HEK293 (cell line): ENCODE data around the gene TRIM27.

Source experiments
- CTCF ChIA-PET: fragments of 350-600 bp; formaldehyde crosslinking; extraction: SDS; loops from one replicate; lab custom pipeline; 2021; ENCODE audit warnings: antibody characterized with exemption; lab: Yijun Ruan, JAX
- POLR2A ChIA-PET: fragments of 300-600 bp; formaldehyde crosslinking; extraction: SDS; loops from one replicate; lab custom pipeline; 2020; ENCODE audit warnings: antibody characterized with exemption, inconsistent platforms; lab: Yijun Ruan, JAX
- H3K27ac ChIP-seq: fragments of 200-500 bp; sonication (Bioruptor generic); 2 replicates; pipeline ENCODE4 v1.5.1; 2014; ENCODE audit warnings: low read depth, low read length, control low read depth, inconsistent platforms; ENCODE audit errors: extremely low read depth
- H3K36me3 ChIP-seq, 2 experiments: fragments of 200-500 bp in 1 of 2; sonication (Bioruptor generic) in 1 of 2; 1 replicate in 1 of 2; 2 replicates in 1 of 2; pipeline ENCODE4 v1.5.1; 2014 to 2017; ENCODE audit warnings: inconsistent platforms in 2 of 2, low read length in 2 of 2; ENCODE audit not compliant: control insufficient read depth in 2 of 2, insufficient read depth in 1 of 2
- H3K4me1 ChIP-seq: fragments of 200-500 bp; sonication (Bioruptor generic); 2 replicates; pipeline ENCODE4 v1.5.1; 2014; ENCODE audit warnings: mild to moderate bottlenecking, low read length, inconsistent platforms; ENCODE audit not compliant: control insufficient read depth, insufficient read depth
- H3K4me3 ChIP-seq: 2 replicates; pipeline ENCODE4 v1.5.1; 2011; ENCODE audit warnings: low read depth, mild to moderate bottlenecking, control low read depth, low read length, moderate library complexity
- H3K9me3 ChIP-seq: fragments of 200-500 bp; sonication (Bioruptor generic); 2 replicates; pipeline ENCODE4 v1.5.1; 2014; ENCODE audit warnings: low read depth, low read length, inconsistent platforms; ENCODE audit not compliant: control insufficient read depth, insufficient read depth
- EGR2 ChIP-seq: fragments of 450-650 bp; formaldehyde crosslinking; IDR thresholded peaks from 2 replicates; pipeline ENCODE4 v1.5.1; 2016; ENCODE audit warnings: low read depth, missing biosample characterization, missing genetic modification characterization
- IKZF3 ChIP-seq: fragments of 450-650 bp; IDR thresholded peaks from 2 replicates; pipeline ENCODE4 v1.5.0; 2018; ENCODE audit warnings: missing biosample characterization, mild to moderate bottlenecking, missing genetic modification characterization, moderate library complexity
- RBAK ChIP-seq: fragments of 450-650 bp; formaldehyde crosslinking; IDR thresholded peaks from 2 replicates; pipeline ENCODE4 v1.5.1; 2016; ENCODE audit warnings: missing biosample characterization, missing genetic modification characterization
- SP2 ChIP-seq: fragments of 450-650 bp; formaldehyde crosslinking; IDR thresholded peaks from 2 replicates; pipeline ENCODE4 v1.5.1; 2016; ENCODE audit warnings: missing biosample characterization, missing genetic modification characterization
- TCF7L2 ChIP-seq: IDR thresholded peaks from 2 replicates; pipeline ENCODE4 v1.6.1; 2011; ENCODE audit warnings: low read depth, mild to moderate bottlenecking, inconsistent platforms, low read length, moderate library complexity, borderline replicate concordance
- TRIM28 ChIP-seq: IDR thresholded peaks from 2 replicates; pipeline ENCODE4 v1.6.1; 2011; ENCODE audit warnings: low read length, control low read depth, borderline replicate concordance
- ZBTB48 ChIP-seq: fragments of 450-650 bp; formaldehyde crosslinking; IDR thresholded peaks from 2 replicates; pipeline ENCODE4 v1.5.1; 2016; ENCODE audit warnings: missing biosample characterization, missing genetic modification characterization
- ZFP37 ChIP-seq: fragments of 450-650 bp; formaldehyde crosslinking; IDR thresholded peaks from 2 replicates; pipeline ENCODE4 v1.5.1; 2016; ENCODE audit warnings: missing biosample characterization, missing genetic modification characterization
- ZNF202 ChIP-seq: fragments of 450-650 bp; formaldehyde crosslinking; IDR thresholded peaks from 2 replicates; pipeline ENCODE4 v1.5.1; 2016; ENCODE audit warnings: missing biosample characterization, missing genetic modification characterization, borderline replicate concordance
- ZNF214 ChIP-seq: fragments of 450-650 bp; formaldehyde crosslinking; IDR thresholded peaks from 2 replicates; pipeline ENCODE4 v1.5.1; 2017; ENCODE audit warnings: missing biosample characterization, mild to moderate bottlenecking, missing genetic modification characterization, borderline replicate concordance
- ZNF274 ChIP-seq, 2 experiments: fragments of 200-500 bp in 1 of 2; fragments of 450-650 bp in 1 of 2; sonication (Bioruptor generic) in 1 of 2; formaldehyde crosslinking in 1 of 2; IDR thresholded peaks; 2 replicates each; pipeline versions ENCODE4 v1.5.1 to v1.6.1; 2014 to 2016; ENCODE audit warnings: borderline replicate concordance in 1 of 2, inconsistent platforms in 1 of 2, low read length in 1 of 2, missing biosample characterization in 1 of 2, missing genetic modification characterization in 1 of 2
- ZNF426 ChIP-seq: fragments of 450-650 bp; formaldehyde crosslinking; IDR thresholded peaks from 2 replicates; pipeline ENCODE4 v1.5.1; 2017; ENCODE audit warnings: missing biosample characterization, missing genetic modification characterization, mild to moderate bottlenecking, inconsistent platforms, moderate library complexity
- ZNF473 ChIP-seq: fragments of 450-650 bp; formaldehyde crosslinking; IDR thresholded peaks from 2 replicates; pipeline ENCODE4 v1.5.1; 2017; ENCODE audit warnings: missing biosample characterization, missing genetic modification characterization
- ZNF837 ChIP-seq: fragments of 450-650 bp; formaldehyde crosslinking; IDR thresholded peaks from 2 replicates; pipeline ENCODE4 v1.5.1; 2016; ENCODE audit warnings: missing biosample characterization, missing genetic modification characterization
- TF ChIP-seq, protein P1 (sequence below): IDR thresholded peaks from 2 replicates; pipeline ENCODE4 v1.6.1; 2011; ENCODE audit warnings: mild to moderate bottlenecking, low read depth, low read length, borderline replicate concordance
- TF ChIP-seq, protein P2 (sequence below): fragments of 450-650 bp; formaldehyde crosslinking; IDR thresholded peaks from 2 replicates; pipeline ENCODE4 v1.5.1; 2016; ENCODE audit warnings: missing biosample characterization, missing genetic modification characterization
- TF ChIP-seq, protein P3 (sequence below): fragments of 450-650 bp; formaldehyde crosslinking; IDR thresholded peaks from 2 replicates; pipeline ENCODE4; 2016; ENCODE audit warnings: missing biosample characterization, missing genetic modification characterization
- TF ChIP-seq, protein P4 (sequence below): fragments of 450-650 bp; formaldehyde crosslinking; conservative IDR thresholded peaks from 2 replicates; pipeline ENCODE4 v1.5.1; 2016; ENCODE audit warnings: low read depth, missing biosample characterization, missing genetic modification characterization

Gene TRIM27

DNA sequence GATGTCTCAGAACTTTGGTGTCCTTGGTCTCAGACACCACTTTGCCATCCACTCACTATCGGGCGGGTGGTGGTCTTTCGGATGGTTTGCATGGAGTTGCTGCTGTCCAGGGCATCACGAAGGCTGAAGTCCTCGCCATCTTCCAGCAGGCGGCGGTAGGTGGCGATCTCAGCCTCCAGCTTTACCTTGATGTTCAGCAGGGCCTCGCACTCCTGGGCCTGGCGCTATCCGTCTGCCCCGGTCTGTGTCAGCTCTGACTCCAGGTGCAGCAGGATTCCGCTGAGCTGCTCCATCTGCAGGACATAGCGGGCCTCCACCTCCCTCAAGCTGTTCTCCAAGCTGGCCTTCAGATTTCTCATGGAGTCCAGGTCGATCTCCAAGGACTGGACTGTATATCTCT is 45.3 kb upstream of the TRIM27 start:
- CTCF ChIA-PET = no interaction called here
- no peaks in the 10 kb centered on the region for H3K36me3 ChIP-seq
- H3K27ac ChIP-seq = no peak overlapping the region
- TF ChIP-seq, protein P1, sequence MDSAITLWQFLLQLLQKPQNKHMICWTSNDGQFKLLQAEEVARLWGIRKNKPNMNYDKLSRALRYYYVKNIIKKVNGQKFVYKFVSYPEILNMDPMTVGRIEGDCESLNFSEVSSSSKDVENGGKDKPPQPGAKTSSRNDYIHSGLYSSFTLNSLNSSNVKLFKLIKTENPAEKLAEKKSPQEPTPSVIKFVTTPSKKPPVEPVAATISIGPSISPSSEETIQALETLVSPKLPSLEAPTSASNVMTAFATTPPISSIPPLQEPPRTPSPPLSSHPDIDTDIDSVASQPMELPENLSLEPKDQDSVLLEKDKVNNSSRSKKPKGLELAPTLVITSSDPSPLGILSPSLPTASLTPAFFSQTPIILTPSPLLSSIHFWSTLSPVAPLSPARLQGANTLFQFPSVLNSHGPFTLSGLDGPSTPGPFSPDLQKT = no peak
- TF ChIP-seq ZNF837 (tag by site-specific recombination) (no peak), ZFP37 (tag by site-specific recombination) (no peak), RBAK (tag by site-specific recombination) (no peak), ZNF473 (tag by site-specific recombination) (no peak), ZNF426 (tag by site-specific recombination) (no peak), ZBTB48 (tag by site-specific recombination) (no peak), ZNF274 (IDR thresholded peaks at IDR 0.05; ENCODE audit: low read length) (no peak), ZNF274 (tag by site-specific recombination; IDR thresholded peaks at IDR 0.05; ENCODE audit: borderline replicate concordance) (no peak), ZNF214 (tag by site-specific recombination) (no peak), TRIM28 (no peak)
- H3K4me1 ChIP-seq = no peaks in the 10 kb centered on the region
- POLR2A ChIA-PET = no interaction called here
- H3K9me3 ChIP-seq = no peaks in the 10 kb centered on the region
- no peak overlapping the region for H3K4me3 ChIP-seq

DNA sequence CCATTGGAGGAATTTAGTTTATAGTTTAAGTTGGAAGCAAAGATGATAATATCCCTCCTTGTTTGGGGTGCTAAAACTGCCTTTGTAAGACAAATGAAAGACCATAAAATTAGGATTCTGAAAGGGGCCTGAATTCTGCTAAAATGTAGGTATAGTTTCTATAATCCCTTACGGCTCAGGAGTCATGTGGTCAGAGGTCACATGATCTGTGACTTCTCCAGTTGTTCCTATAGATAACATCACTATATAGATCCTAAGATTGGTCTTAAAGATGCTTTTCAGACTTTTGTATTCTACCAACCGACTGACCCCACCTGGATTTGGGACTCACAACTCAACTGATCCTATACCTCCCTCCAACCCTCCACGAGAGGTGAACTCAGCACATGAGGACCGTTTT is 44.7 kb upstream of the TRIM27 start:
- Histone ChIP-seq H3K4me1 (no peaks in the 10 kb centered on the region), H3K27ac (no peak overlapping the region), H3K36me3 (no peaks in the 10 kb centered on the region), H3K9me3 (no peaks in the 10 kb centered on the region), H3K4me3 (no peak overlapping the region)
- CTCF ChIA-PET = no interaction called here
- TF ChIP-seq ZBTB48 (tag by site-specific recombination) (no peak), ZNF202 (tag by site-specific recombination) (no peak), IKZF3 (tag by site-specific recombination) (no peak), EGR2 (no peak), TCF7L2 (no peak), SP2 (tag by site-specific recombination) (no peak)
- TF ChIP-seq, protein P2, sequence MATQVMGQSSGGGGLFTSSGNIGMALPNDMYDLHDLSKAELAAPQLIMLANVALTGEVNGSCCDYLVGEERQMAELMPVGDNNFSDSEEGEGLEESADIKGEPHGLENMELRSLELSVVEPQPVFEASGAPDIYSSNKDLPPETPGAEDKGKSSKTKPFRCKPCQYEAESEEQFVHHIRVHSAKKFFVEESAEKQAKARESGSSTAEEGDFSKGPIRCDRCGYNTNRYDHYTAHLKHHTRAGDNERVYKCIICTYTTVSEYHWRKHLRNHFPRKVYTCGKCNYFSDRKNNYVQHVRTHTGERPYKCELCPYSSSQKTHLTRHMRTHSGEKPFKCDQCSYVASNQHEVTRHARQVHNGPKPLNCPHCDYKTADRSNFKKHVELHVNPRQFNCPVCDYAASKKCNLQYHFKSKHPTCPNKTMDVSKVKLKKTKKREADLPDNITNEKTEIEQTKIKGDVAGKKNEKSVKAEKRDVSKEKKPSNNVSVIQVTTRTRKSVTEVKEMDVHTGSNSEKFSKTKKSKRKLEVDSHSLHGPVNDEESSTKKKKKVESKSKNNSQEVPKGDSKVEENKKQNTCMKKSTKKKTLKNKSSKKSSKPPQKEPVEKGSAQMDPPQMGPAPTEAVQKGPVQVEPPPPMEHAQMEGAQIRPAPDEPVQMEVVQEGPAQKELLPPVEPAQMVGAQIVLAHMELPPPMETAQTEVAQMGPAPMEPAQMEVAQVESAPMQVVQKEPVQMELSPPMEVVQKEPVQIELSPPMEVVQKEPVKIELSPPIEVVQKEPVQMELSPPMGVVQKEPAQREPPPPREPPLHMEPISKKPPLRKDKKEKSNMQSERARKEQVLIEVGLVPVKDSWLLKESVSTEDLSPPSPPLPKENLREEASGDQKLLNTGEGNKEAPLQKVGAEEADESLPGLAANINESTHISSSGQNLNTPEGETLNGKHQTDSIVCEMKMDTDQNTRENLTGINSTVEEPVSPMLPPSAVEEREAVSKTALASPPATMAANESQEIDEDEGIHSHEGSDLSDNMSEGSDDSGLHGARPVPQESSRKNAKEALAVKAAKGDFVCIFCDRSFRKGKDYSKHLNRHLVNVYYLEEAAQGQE (tag by site-specific recombination) = no peak
- TF ChIP-seq, protein P3, sequence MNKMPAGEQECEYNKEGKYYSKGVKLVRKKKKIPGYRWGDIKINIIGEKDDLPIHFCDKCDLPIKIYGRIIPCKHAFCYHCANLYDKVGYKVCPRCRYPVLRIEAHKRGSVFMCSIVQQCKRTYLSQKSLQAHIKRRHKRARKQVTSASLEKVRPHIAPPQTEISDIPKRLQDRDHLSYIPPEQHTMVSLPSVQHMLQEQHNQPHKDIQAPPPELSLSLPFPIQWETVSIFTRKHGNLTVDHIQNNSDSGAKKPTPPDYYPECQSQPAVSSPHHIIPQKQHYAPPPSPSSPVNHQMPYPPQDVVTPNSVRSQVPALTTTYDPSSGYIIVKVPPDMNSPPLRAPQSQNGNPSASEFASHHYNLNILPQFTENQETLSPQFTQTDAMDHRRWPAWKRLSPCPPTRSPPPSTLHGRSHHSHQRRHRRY = no peak
- TF ChIP-seq, protein P4, sequence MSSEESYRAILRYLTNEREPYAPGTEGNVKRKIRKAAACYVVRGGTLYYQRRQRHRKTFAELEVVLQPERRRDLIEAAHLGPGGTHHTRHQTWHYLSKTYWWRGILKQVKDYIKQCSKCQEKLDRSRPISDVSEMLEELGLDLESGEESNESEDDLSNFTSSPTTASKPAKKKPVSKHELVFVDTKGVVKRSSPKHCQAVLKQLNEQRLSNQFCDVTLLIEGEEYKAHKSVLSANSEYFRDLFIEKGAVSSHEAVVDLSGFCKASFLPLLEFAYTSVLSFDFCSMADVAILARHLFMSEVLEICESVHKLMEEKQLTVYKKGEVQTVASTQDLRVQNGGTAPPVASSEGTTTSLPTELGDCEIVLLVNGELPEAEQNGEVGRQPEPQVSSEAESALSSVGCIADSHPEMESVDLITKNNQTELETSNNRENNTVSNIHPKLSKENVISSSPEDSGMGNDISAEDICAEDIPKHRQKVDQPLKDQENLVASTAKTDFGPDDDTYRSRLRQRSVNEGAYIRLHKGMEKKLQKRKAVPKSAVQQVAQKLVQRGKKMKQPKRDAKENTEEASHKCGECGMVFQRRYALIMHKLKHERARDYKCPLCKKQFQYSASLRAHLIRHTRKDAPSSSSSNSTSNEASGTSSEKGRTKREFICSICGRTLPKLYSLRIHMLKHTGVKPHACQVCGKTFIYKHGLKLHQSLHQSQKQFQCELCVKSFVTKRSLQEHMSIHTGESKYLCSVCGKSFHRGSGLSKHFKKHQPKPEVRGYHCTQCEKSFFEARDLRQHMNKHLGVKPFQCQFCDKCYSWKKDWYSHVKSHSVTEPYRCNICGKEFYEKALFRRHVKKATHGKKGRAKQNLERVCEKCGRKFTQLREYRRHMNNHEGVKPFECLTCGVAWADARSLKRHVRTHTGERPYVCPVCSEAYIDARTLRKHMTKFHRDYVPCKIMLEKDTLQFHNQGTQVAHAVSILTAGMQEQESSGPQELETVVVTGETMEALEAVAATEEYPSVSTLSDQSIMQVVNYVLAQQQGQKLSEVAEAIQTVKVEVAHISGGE (tag by site-specific recombination) = no peak
- POLR2A ChIA-PET = no interaction called here
